T follicular helper cell (primary cell): ENCODE measurements around the gene RBM34.

Source experiments
- DNase-seq: peaks from one replicate; pipeline ENCODE4 v3.0.0-alpha.2; 2020; ENCODE audit warnings: low read depth

The RBM34 gene

DNA sequence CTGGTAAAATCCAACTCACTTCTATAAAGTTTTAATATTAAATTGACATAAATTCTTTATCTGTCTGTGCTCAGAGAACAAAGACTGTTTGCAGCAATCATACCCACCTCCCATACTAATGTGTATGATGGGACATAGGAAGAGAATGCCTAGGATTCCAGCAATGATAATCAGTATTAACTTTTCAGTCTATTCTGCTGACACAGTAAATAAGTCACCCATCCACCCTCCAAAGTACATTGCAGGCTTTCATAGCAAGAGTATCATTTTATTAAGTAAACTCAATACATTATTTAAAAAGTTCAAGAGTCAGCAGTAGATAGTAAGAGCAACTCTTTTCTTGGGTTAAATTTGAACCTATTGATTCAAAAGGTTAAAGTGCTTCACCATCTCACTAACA, 8.8 kb downstream of the RBM34 start:
- no peak for DNase-seq

DNA sequence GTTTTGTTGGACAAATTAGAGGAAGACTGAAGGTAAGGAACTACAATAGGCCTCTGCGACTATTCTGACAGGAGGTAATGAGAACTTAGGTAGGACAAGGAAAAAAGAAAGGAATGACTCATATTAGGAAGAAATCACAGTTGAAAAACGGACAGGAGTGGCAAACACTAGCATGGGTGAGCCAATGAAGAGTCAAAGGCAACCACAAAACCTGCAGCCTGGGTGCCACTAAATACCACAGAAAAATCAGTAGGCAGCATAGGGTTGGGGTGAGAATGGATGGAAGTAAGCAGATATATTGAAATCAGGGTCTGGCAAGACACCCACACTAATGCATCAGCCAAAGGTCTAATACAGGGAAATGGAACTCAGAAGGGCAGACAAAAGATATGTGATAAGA, 10.0 kb downstream of the RBM34 start:
- DNase-seq, result no peak

- DNase-seq, result no peak
Observed at GRCh38 chr1:235149824-235150223, 11.2 kb downstream of the RBM34 start.

DNA sequence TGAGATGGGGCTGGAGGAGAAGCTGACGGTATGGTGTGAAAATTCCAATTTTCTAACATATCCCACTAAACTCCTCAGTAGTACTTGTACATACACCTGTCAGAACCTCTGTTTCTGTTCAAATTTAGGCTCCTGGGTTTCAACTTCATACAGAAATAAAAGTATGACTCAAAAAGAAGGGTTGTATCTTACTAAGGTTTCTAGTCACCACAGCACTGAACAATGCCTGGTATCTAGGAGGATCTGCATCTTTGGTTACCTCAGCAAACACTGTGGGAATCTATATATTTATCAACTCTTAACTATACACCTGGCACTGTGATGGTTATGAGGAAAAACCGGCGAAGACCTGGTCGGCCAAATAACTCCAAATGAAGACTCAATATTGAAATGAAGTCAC, 13.8 kb downstream of the RBM34 start:
- no peak for DNase-seq

- no peak for DNase-seq
Observed at GRCh38 chr1:235145639-235146038, 15.4 kb downstream of the RBM34 start.

GRCh38 chr1:235142991-235143390, 18.1 kb downstream of the RBM34 start:
- DNase-seq, result no peak

DNA sequence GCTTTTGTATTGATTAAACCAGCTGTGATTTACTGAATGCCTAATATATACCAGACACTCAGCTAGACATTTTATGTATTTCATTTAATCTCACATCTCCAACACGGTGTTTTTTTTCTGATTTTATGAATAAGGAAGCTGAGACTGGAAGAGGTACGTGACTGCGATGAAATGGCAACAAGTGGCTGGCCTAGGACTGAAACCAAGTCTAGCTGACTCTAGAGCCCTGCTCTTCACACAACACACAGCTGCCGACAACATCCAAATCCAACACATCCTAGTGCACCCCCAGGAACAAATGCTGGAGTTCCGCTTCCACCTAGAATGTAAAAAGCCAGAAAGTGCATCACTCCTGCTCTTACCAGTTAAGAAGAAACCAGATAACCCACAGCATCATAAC, 21.7 kb downstream of the RBM34 start:
- DNase-seq, result no peak

- DNase-seq, result no peak
Observed at GRCh38 chr1:235138821-235139220, 22.2 kb downstream of the RBM34 start.

- DNase-seq, result no peak
Observed at GRCh38 chr1:235136111-235136510, 24.9 kb downstream of the RBM34 start.

DNA sequence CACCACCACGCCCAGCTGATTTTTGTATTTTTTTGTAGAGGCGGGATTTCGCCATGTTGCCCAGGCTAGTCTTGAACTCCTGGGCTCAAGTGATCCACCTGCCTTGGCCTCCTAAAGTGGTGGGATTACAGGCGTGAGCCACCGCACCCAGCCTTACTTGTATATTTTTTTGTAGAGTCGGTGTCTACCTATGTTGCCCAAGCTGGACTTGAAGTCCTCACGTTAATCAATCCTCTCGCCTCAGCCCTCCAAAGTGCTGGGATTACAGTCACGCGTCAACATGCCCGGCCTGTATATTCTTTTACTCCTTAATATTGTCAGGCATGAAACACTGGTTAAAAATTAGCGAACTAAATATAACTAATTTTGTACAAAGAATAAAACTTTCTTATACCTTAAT, 26.9 kb downstream of the RBM34 start:
- no peak for DNase-seq

- no peak for DNase-seq
Observed at GRCh38 chr1:235133086-235133485, 28.0 kb downstream of the RBM34 start.

- no peak for DNase-seq
Observed at GRCh38 chr1:235131961-235132360, 29.1 kb downstream of the RBM34 start.

DNA sequence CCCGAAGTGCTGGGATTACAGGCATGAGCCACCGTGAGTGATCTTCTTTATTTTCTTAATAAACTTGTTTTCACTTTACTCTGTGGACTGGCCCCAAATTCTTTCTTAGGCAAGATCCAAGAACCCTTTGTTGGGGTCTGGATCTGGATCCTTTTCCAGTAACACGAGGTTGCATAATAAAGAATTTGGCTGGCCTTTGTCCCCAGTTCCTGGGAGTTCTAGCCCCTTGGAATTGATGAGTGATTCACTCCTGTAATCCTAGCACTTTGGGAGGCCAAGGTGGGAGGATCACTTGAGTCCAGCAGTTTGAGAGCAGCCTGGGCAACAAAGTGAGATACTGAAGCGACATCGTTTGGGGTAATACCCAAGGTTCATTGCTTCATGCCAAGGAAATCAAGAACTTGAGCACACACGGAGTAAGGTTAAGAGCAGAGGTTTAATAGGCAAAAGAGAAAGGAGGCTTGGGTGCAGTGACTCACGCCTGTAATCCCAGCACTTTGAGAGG, 30.2 kb downstream of the RBM34 start:
- DNase-seq, result no peak

DNA sequence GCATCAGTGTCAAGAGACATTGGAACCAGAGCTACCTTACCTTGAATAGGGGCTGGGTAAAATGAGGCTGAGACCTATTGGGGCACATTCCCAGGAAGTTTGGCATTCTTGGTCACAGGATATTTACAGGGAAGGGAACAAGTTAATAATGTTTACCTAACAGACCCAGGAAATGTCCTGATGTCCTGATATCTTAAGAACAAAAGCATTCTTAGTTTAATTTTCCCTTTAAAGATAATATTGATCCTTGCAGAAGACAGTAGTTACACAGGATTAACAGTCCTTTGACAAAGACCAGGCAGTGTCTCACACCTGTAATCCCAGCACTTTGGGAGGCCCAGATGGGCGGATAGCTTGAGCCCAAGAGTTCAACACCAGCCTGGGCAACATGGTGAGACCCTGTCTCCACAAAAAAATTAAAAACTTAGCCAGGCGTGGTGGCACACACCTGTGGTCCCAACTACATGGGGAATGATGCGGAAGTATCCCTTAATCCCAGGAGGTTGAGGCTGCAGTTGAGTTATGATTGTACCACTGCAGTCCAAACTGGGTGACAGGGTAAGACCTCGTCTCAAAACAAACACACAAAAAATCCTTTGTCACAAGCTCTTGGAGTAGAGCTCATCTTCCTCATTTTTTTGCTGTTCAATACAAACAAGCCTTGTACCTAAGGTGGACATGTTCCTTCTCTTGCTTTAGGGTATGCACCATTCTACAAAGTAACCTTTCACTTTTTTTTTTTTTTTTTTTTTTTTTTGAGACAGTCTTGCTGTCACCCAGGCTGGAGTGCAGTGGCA, 31.1 kb downstream of the RBM34 start:
- no peak for DNase-seq

- DNase-seq, result peak; percentile 94
Observed at GRCh38 chr1:235128456-235129328, 32.4 kb downstream of the RBM34 start, which contains the start of gene TOMM20. Gene TOMM20 (minus strand): TSS chr1:235128837. CDS start chr1:235128715, 122 bp downstream.

GRCh38 chr1:235127732-235128455, 33.2 kb downstream of the RBM34 start:
- DNase-seq, result no peak

DNA sequence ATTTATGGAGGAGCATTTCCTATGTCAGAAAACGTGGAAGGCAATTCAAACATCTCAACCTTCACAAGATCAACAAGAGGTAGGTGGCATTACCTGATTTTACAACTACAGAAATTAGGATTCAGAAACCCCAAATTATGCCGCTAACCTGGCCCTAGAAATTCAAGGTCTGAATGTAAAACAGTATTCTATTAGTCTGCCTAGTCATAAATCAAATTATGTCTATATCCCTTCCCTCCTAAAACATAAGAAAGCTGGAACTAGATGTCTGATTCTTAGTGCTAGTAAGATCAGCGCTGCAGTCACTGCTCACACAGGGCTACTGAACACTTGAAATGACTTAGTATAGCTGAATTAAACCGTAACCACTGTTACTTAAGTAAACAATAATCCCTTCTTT, 33.8 kb downstream of the RBM34 start:
- no peak for DNase-seq

DNA sequence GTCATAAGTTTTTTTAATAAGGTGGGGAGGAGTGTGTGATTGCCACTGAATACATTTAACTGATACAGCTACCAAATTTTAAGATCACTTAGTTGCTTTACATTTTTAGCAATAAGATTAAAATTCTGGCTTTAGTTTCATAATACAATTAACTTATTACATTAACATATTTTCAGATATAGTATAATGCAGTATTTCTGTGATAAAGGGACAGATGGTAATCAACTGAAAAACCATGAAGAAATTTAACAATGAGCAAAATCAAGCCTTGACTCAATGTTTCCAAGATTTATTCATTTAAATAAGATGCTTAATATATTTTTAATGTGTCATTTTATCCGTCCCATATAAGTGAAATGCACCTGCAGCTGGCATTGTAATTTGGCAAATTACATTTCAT, 36.4 kb downstream of the RBM34 start:
- no peak for DNase-seq

GRCh38 chr1:235124111-235124510, 36.9 kb downstream of the RBM34 start:
- no peak for DNase-seq

GRCh38 chr1:235122348-235122747, 38.7 kb downstream of the RBM34 start:
- no peak for DNase-seq

DNA sequence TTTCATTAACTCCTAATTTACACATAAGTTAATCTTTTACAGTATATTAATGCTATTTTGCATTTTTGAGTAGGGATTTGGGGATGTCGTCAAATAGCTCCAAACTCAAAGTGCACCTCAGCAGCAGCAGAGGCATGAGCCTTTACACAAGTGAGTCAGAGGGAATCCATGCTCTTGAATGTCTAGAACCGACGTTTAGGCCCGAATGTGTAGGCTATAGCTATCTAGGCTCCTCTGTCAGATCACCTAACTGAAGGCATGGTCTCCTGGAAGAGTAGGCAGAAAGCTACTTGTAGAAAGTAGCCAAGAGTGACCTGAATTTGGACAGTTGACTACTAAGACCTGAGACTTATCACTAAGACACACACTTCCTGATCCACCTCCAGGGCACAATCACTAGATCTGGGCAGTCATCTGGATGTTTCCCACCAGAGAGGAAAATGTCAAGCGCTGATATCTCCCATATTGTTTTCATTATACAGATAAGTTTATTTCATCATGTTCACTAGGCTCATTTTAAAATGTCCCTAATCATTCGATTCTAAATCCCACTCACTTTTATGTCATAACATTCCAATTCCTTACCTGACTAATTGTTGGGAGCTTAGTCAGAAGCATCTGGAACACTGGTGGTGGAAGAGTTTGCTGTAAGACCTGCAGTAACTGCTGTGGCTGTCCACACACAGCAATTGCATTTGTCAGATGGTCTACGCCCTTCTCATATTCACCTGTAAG, 47.7 kb downstream of the RBM34 start:
- DNase-seq, result no peak
